Cardiac muscle cell (in vitro differentiated cells and primary cell): ENCODE data around the gene PLEKHA6. TPM values are rescaled to one million over a fixed set of nuclear protein-coding genes. Genes with fewer than 3 reads are reported as not detected.
A peak's percentile ranks its signal among the peaks of the same experiment; 100 is the strongest.

ENCODE experiments used
- DNase-seq, 2 donors: peaks; one replicate each; pipeline versions ENCODE4 v3.0.0 to v3.0.0-alpha.2; 2010 to 2017; ENCODE audit warnings: low read depth in 1 of 2, low spot score in 1 of 2
- H3K27ac ChIP-seq: fragments of 200-600 bp; sonication (generic); 2 replicates; pipeline ENCODE4 v1.5.1; 2016
- H3K27me3 ChIP-seq: fragments of 200-600 bp; sonication (generic); 2 replicates; pipeline ENCODE4 v1.6.0; 2016; ENCODE audit warnings: control low read depth
- H3K36me3 ChIP-seq: fragments of 200-600 bp; sonication (generic); 2 replicates; pipeline ENCODE4 v1.5.1; 2016; ENCODE audit warnings: control low read depth
- H3K4me1 ChIP-seq: fragments of 200-600 bp; sonication (generic); 2 replicates; pipeline ENCODE4 v1.8.1; 2017; ENCODE audit warnings: low read depth, mild to moderate bottlenecking, mixed run types
- H3K4me3 ChIP-seq: fragments of 200-600 bp; sonication (generic); 2 replicates; pipeline ENCODE4 v1.5.1; 2016; ENCODE audit warnings: mild to moderate bottlenecking
- H3K9me3 ChIP-seq: fragments of 200-600 bp; sonication (generic); 2 replicates; pipeline ENCODE4 v1.5.1; 2017; ENCODE audit warnings: low read depth, mild to moderate bottlenecking, control low read depth
- polyA plus RNA-seq: library from polyadenylated mRNA; unstranded; fragments of >200 nt; fragmentation: Nextera tagmentation; extraction: Ambion mirVana; gene quantifications from 2 replicates; pipeline ENCODE4 v1.2.1, GENCODE V29; 2016
- total RNA-seq: library from RNA; depleted of rRNA; stranded (reverse); fragments of >200 nt; gene quantifications from 2 replicates; pipeline ENCODE4 v1.2.3, GENCODE V29; 2016
- TF ChIP-seq, protein P1 (sequence below): IDR thresholded peaks from 2 replicates; pipeline ENCODE4 v1.5.1; 2012; ENCODE audit warnings: low read depth, mild to moderate bottlenecking, low read length

The PLEKHA6 gene
- total and polyA plus RNA-seq, 2 experiments from 2014 or later = 41.6 to 44.1 TPM

DNA sequence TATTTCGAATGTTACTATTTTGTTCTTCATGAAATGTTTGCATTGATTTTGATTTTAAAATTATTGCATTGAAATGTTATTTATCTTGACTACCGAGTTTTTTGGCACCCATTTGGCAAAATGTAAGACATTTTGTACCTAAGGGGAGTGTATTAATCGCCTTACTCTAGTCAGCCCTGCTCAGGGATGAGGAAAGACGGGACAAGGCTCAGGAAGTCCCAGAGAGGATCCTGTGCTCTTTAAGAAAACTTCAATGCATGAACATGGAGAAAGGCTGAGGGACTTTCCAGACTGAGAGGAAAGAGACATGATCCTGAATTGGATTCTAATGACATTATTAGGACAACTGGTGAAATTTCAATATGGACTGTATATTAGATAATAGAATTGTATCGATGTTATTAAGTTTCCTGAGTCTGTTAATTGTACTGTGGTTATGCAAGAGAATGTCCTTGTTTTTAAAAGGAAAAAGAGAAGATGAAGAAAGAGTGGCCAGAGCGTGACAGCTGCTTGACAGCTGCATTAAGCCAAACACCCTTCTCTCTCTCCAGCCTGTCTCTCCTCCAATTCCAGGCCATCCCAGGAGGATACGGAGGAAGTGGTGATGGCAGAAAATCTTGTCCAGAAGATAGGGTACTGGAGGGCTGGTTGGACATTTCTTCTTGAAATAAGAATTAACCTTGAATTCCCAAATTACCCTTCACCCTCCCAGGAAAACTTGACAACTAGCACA, 66.0 kb downstream of the PLEKHA6 start:
- Histone ChIP-seq H3K27ac (peak overlapping the region; percentile 86), H3K36me3 (no peaks in the 10 kb centered on the region), H3K27me3 (no peaks in the 10 kb centered on the region), H3K9me3 (no peaks in the 10 kb centered on the region), H3K4me3 (no peak overlapping the region), H3K4me1 (peaks cover 56% of the 10 kb centered on the region)
- TF ChIP-seq, protein P1, sequence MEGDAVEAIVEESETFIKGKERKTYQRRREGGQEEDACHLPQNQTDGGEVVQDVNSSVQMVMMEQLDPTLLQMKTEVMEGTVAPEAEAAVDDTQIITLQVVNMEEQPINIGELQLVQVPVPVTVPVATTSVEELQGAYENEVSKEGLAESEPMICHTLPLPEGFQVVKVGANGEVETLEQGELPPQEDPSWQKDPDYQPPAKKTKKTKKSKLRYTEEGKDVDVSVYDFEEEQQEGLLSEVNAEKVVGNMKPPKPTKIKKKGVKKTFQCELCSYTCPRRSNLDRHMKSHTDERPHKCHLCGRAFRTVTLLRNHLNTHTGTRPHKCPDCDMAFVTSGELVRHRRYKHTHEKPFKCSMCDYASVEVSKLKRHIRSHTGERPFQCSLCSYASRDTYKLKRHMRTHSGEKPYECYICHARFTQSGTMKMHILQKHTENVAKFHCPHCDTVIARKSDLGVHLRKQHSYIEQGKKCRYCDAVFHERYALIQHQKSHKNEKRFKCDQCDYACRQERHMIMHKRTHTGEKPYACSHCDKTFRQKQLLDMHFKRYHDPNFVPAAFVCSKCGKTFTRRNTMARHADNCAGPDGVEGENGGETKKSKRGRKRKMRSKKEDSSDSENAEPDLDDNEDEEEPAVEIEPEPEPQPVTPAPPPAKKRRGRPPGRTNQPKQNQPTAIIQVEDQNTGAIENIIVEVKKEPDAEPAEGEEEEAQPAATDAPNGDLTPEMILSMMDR = no peak
- DNase-seq = peak in 1 of 2 donors; percentile 68

DNA sequence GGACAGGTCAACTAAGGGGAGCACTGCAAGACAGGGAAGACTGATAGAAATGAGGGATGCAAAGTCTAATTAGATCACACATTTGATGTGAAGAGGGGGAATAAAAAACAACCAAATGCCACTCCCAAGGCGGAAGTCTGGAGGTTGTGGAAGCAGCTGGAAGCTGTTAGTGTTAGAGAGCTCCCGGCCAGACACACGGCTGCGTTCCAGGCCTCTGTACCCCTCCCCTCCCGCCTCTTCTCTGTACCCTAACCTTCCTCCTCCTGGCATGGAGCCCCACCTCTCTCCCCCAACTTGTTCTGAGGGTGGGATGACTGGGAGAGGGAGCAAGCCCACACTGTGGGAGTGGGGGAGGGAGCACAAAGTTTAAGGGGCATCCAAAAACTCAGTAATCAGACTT, 67.0 kb downstream of the PLEKHA6 start:
- DNase-seq = peak in 1 of 2 donors; percentile 27
- Histone ChIP-seq H3K27ac (no peak overlapping the region), H3K27me3 (no peaks in the 10 kb centered on the region), H3K9me3 (no peaks in the 10 kb centered on the region), H3K4me1 (peaks cover 65% of the 10 kb centered on the region), H3K36me3 (no peaks in the 10 kb centered on the region), H3K4me3 (no peak overlapping the region)
- TF ChIP-seq, protein P1 = no peak

DNA sequence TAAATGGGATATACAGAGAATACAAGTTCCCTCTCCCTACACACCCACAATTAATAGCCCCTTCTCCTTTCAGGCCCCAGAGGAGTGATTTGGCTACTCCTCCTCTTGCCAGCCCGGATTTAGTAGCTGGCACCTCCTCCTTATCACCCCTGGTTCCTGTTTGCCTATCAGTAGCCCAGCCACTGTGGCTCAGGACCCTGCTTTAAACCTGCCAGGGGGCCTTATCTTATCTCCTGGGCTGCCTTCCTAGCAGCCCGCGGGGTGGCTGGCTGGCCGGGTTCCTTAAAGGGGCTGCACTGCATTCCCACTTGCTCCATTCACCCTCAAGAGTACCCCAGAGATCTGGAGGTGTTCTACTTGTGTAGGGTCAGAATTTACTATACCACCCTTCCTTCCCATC, 70.4 kb downstream of the PLEKHA6 start:
- Histone ChIP-seq H3K27me3 (no peaks in the 10 kb centered on the region), H3K27ac (peak overlapping the region; percentile 85), H3K9me3 (no peaks in the 10 kb centered on the region), H3K4me1 (peaks cover 70% of the 10 kb centered on the region), H3K4me3 (peak overlapping the region; percentile 8), H3K36me3 (no peaks in the 10 kb centered on the region)
- DNase-seq = peak in 1 of 2 donors; percentile 68
- TF ChIP-seq, protein P1 = no peak

DNA sequence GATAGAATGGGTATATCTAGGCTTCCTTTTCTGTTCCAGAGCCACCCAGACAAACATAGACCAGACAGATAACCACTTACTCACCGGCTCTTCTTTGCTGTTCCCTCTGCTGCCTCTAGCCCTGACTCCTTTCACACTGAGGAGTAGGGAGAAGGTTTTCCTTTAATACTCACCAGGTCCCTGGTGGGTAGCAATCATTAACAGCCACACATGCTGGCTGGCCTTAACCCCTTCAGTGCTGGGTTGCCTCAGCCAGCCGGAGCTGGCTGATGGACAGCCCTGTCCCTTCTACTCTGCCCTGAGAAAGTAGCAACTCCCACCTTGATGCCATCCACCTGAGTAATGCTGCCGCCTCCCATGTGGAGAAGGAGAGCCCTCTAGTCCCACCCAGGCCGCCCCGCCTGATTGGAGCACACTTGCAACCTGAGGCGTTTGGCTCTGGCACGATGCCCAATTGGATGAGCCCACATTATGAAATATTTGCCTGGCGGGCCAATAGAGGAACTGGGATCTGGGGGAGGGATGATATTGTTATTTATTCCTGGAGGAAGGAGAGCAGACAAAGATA, 71.6 kb downstream of the PLEKHA6 start:
- Histone ChIP-seq H3K27ac (peak overlapping the region; percentile 85), H3K27me3 (no peaks in the 10 kb centered on the region), H3K4me3 (peak overlapping the region; percentile 21), H3K9me3 (no peaks in the 10 kb centered on the region), H3K4me1 (peaks cover 66% of the 10 kb centered on the region), H3K36me3 (no peaks in the 10 kb centered on the region)
- peak; percentile 65 to 69 for DNase-seq
- TF ChIP-seq, protein P1 = no peak

DNA sequence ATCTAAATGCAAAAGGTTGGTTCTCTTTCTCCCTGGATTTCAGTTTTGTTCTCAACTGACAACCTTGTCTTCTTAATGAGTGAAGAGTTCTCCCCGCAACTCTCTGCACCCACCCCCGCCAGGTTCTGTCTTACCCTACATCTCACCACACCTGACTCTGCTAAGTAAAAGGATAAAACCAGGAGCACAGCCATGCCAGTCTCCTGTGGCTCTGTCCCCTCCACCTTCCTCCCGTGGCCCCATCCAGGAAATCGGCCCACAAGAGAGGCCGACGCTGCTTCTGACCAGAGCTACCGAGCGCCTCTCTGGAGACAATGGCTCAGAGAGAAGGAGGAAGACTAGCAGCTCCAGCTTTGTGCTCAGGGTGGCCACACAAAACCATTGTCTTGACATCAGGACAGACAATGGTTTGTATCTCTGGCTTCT, 72.2 kb downstream of the PLEKHA6 start:
- no peaks in the 10 kb centered on the region for H3K27me3 ChIP-seq
- no peaks in the 10 kb centered on the region for H3K36me3 ChIP-seq
- no peaks in the 10 kb centered on the region for H3K9me3 ChIP-seq
- H3K4me3 ChIP-seq = peak overlapping the region; percentile 21
- no peak for DNase-seq
- peaks cover 66% of the 10 kb centered on the region for H3K4me1 ChIP-seq
- H3K27ac ChIP-seq = peak overlapping the region; percentile 85
- TF ChIP-seq, protein P1 = no peak
